ENCODE results near the gene ADA. TPM values are rescaled to one million over a fixed set of nuclear protein-coding genes. Genes with fewer than 3 reads are reported as not detected.
"Not testable (repeated sequence)": the region's sequence is repeated elsewhere in the genome, so short reads cannot be mapped to it uniquely, and the experiment has no call there.

Gene ADA
- total RNA-seq (2022) (5.1 and 6.0 TPM in 2 replicates), Bru-seq, nascent RNA (percentile 36 among the genes with signal in this experiment), BruChase-seq, experiment 1, labeled RNA remaining after a 6-hour chase (percentile 29 among the genes with signal in this experiment), BruChase-seq, experiment 2, labeled RNA remaining after a 2-hour chase (percentile 34 among the genes with signal in this experiment)
- long read RNA-seq, transcript ADA-201 (12 exons, 1,539 nt) = major isoform, 10 of 19 reads
- long read RNA-seq, partial matches to known transcripts = 5 of 19 reads
- long read RNA-seq, other reads (novel, unspliced or antisense) = 4 of 19 reads

DNA sequence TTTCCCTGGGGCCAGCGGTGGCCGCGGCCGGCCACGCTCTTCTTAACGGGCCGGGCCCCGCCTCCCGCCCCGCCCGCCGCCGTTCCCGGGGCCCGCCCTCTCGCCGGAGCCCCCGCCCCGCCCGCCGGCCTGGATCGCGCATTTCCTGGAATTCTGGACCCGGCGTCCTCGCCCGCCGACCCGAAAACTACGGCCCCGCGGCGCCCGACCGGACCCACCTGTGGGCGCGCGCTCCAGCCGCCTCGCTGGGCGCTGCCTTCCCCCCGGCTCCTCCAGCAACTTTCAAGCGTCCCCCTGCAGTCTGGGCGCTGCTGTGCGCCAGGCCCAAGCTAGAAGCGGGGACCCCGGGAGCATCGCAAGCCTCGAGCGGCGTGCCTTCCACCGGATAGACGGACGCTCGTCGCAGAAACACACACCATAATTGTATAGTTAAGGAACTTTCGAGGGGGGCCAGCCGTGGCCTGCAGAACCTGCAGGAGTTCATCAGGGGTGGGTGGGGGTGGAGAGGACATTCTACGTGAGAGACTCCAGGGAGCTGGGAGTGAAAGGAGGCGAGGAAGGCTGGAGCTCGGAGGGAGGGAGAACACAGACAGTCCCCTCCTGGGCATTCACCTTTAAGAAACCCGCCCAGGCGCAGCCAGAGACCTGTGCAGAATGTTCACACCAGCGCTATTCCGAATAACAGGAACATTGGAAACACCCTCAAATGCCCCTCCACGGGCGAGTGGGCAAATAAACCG, at the start of gene ADA:
Gene ADA (minus strand): TSS at position 16 of the 740 bp plus-strand sequence. CDS start 92 bp downstream, outside the sequence.
- Mint-ChIP-seq H3K36me3 (ENCODE audit: insufficient read depth, unreplicated experiment) (no peaks in the 10 kb centered on the region), H3K4me3 (ENCODE audit: unreplicated experiment) (peak within 1 kb of the TSS; percentile 78), H3K9me3 (ENCODE audit: unreplicated experiment) (no peaks in the 10 kb centered on the region), H3K27me3 (ENCODE audit: insufficient read depth, unreplicated experiment) (no peaks in the 10 kb centered on the region), H3K4me1 (ENCODE audit: insufficient read depth, unreplicated experiment) (peaks cover 6% of the 10 kb centered on the region), H3K27ac (ENCODE audit: low read depth, unreplicated experiment) (peak within 1 kb of the TSS; percentile 63)
- peak; percentile 65 for DNase-seq (ENCODE audit: unreplicated experiment)
- ChIA-PET CTCF (interaction anchor here (0.8 to 3.3 kb wide), 5 partner anchors 8 to 123 kb away, joined by 3 to 17 read pairs (median 3); no protein-coding TSS in a partner anchor), POLR2A (interaction anchor here (0.6 to 2.6 kb wide), 13 partner anchors 8 to 356 kb away, joined by 3 to 28 read pairs (median 3); partner anchors contain the start of gene SERINC3)
- TF ChIP-seq CTCF (IDR thresholded peaks at IDR 0.05; ENCODE audit: unreplicated experiment) = no peak
- intact Hi-C loops (cut with micrococcal nuclease) = no loop called here
- BruUV-seq (replicated peaks) = no TSS peak

DNA sequence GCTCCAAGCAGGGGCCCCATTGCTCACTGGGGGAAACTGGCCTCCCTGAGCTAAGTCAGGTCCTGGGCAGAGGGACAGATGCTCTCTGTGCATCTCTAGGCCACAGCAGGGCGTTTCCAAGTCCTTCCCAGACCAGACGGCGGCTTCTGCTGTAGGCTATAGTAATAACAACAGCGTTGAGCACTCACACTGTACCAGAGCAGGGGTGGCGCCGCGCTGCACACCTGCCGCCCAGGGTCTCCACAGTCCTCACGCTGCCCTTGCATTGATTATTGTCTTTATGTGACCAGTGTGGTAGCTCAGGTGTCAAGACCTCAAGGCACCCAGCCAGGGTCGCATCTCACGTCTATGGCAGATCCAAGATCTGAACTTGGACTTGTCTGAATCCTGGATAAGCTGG, 48.8 kb upstream of the ADA start:
- no peak for TF ChIP-seq CTCF (IDR thresholded peaks at IDR 0.05; ENCODE audit: unreplicated experiment)
- BruUV-seq (replicated peaks) = no TSS peak
- Mint-ChIP-seq H3K9me3 (ENCODE audit: unreplicated experiment) (no peaks in the 10 kb centered on the region), H3K27me3 (ENCODE audit: insufficient read depth, unreplicated experiment) (no peaks in the 10 kb centered on the region), H3K4me3 (ENCODE audit: unreplicated experiment) (no peak overlapping the region), H3K4me1 (ENCODE audit: insufficient read depth, unreplicated experiment) (peaks cover 17% of the 10 kb centered on the region), H3K36me3 (ENCODE audit: insufficient read depth, unreplicated experiment) (no peaks in the 10 kb centered on the region), H3K27ac (ENCODE audit: low read depth, unreplicated experiment) (no peak overlapping the region)
- intact Hi-C loops (cut with micrococcal nuclease) = no loop called here
- CTCF ChIA-PET = interaction anchor here (0.6 to 2.1 kb wide), 5 partner anchors 11 to 174 kb away, joined by 3 to 10 read pairs (median 3); no protein-coding TSS in a partner anchor
- no peak for DNase-seq (ENCODE audit: unreplicated experiment)
- POLR2A ChIA-PET = interaction anchor here (0.6 to 1.3 kb wide), 2 partner anchors 14 to 329 kb away, joined by 3 read pairs; partner anchors contain the start of gene CCN5

GRCh38 chr20:44698351-44698750, 46.9 kb upstream of the ADA start:
- intact Hi-C loops (cut with micrococcal nuclease) = no loop called here
- Mint-ChIP-seq H3K27ac (ENCODE audit: low read depth, unreplicated experiment) (no peak overlapping the region), H3K27me3 (ENCODE audit: insufficient read depth, unreplicated experiment) (no peaks in the 10 kb centered on the region), H3K4me1 (ENCODE audit: insufficient read depth, unreplicated experiment) (peaks cover 14% of the 10 kb centered on the region), H3K9me3 (ENCODE audit: unreplicated experiment) (no peaks in the 10 kb centered on the region), H3K36me3 (ENCODE audit: insufficient read depth, unreplicated experiment) (no peaks in the 10 kb centered on the region), H3K4me3 (ENCODE audit: unreplicated experiment) (no peak overlapping the region)
- TF ChIP-seq CTCF (IDR thresholded peaks at IDR 0.05; ENCODE audit: unreplicated experiment) = no peak
- POLR2A ChIA-PET = interaction anchor here (0.6 to 1.2 kb wide), 4 partner anchors 22 to 166 kb away, joined by 3 read pairs; no protein-coding TSS in a partner anchor
- CTCF ChIA-PET = interaction anchor here (0.5 to 1.3 kb wide), 3 partner anchors 12 to 26 kb away, joined by 3 to 8 read pairs (median 4); no protein-coding TSS in a partner anchor
- BruUV-seq (replicated peaks) = no TSS peak
- DNase-seq (ENCODE audit: unreplicated experiment) = no peak

- H3K27ac Mint-ChIP-seq (ENCODE audit: low read depth, unreplicated experiment); H3K4me3 Mint-ChIP-seq (ENCODE audit: unreplicated experiment); BruUV-seq (replicated peaks); H3K27me3 Mint-ChIP-seq (ENCODE audit: insufficient read depth, unreplicated experiment); DNase-seq (ENCODE audit: unreplicated experiment); H3K36me3 Mint-ChIP-seq (ENCODE audit: insufficient read depth, unreplicated experiment); intact Hi-C loops (cut with micrococcal nuclease); H3K9me3 Mint-ChIP-seq (ENCODE audit: unreplicated experiment): not testable (repeated sequence)
- CTCF ChIA-PET = interaction anchor here (0.7 to 4.2 kb wide), 6 partner anchors 8 to 36 kb away, joined by 3 to 35 read pairs (median 4); no protein-coding TSS in a partner anchor
- POLR2A ChIA-PET = interaction anchor here (1.1 kb wide), 1 partner anchor 32 kb away, joined by 4 read pairs; no protein-coding TSS in a partner anchor
- H3K4me1 Mint-ChIP-seq (ENCODE audit: insufficient read depth, unreplicated experiment) = peaks cover 27% of the 10 kb centered on the region
Measured at GRCh38 chr20:44697041-44697440, 45.5 kb upstream of the ADA start.

Data from MCF 10A (cell line).